Hippocampal formation (tissue), 2 donors: ENCODE measurements around the gene NREP.

Experiments used
- DNase-seq, 2 donors: peaks; one replicate each; lab custom pipeline; 2025; lab: John Stamatoyannopoulos, UW

Gene NREP

DNA sequence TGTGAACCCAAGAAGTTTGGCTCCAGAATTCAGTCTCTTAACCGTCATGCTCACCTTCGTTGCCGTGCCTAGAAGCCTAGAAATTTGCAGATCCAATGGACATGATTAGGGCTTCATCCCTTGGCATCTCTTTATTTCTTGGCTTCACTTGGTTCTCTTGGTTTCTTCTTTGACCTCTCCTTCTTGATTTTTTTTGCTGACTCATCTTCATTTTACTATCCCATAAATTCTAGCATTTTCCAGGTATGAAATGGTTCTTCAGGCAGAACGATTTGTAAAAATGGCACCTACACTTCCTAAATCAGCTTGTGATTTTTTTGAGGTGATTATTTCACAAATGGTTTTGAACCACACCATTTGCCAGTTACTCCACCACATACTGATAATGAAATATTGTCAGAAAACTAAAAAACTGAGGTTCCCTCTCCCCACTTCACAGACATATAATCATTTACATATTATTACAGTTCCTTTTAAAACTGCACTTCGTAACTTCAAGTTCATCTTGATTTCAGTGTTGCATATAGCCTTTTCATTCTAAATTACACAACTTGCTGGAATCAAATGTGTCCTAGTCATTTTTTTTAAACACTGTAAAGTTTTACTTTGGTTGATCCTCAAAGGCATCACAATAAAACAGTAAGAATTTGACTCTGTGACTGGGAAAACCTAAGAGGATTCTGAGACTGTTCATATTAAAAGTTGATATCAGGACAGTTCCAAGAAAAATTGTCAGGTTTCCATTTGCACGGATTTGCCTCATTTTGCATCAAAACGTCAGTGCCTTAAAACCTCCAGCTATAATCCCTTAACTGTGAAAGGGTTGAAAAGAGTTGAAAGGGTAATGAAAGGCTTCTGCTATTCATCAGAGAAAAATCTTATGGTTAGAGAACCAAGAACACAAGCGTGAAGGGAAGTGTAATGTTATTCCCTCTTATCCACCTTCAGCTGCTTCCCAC is 8.9 kb upstream of the NREP start:
- no peak for DNase-seq

DNA sequence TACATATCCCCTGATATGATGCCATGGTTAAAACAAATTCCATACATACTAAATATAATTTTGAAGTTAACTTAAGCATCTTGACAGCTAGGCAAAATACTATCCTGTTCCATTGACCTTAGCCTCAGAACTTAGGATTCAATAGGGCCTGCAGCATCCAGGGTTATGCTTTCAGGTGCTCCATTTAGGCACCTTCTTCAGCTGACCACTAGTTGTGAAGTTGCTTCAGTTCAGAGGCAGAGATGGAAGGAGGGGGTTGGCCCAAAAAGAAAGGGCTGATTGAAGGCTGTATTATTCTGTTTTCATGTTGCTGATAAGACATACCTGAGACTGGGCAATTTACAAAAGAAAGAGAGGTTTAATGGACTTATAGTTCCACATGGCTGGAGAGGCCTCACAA is 7.0 kb upstream of the NREP start:
- DNase-seq: no peak

DNA sequence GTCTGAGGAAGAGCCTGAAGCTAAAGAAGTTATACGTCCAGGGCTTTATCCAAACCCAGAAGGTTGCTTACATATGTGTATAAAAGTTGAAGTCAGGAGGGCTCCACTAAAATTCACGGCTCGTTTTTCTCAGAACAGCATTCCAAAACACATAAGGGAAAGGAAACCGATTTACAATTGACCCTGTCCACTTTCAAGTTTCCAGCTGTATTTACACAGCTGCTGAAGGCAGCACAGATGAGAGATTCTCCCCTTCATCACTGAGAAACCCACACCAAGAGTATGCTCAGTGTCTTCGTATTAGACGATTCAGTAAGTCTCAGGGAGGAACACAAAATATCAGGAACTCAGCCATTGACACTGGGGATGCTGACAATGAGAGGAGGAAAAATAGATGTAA is 5.9 kb upstream of the NREP start:
- no peak for DNase-seq

DNA sequence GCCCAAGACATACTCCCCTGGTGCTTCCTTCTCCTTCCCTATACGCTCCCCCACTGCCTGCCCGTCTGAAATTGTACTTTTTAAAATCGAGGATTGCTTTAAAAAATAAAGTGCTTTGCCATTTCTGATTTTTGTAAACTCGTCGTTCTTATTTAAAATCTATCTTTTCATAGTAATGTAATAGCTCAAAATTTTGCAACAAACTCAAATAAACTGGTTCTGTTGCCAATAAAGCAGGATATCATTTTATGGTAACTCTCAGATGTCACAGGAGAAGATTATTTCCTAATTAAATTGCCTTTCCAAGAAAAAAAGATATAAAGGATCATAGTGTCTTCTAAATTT is 1.3 kb upstream of the NREP start:
- DNase-seq: no peak

DNA sequence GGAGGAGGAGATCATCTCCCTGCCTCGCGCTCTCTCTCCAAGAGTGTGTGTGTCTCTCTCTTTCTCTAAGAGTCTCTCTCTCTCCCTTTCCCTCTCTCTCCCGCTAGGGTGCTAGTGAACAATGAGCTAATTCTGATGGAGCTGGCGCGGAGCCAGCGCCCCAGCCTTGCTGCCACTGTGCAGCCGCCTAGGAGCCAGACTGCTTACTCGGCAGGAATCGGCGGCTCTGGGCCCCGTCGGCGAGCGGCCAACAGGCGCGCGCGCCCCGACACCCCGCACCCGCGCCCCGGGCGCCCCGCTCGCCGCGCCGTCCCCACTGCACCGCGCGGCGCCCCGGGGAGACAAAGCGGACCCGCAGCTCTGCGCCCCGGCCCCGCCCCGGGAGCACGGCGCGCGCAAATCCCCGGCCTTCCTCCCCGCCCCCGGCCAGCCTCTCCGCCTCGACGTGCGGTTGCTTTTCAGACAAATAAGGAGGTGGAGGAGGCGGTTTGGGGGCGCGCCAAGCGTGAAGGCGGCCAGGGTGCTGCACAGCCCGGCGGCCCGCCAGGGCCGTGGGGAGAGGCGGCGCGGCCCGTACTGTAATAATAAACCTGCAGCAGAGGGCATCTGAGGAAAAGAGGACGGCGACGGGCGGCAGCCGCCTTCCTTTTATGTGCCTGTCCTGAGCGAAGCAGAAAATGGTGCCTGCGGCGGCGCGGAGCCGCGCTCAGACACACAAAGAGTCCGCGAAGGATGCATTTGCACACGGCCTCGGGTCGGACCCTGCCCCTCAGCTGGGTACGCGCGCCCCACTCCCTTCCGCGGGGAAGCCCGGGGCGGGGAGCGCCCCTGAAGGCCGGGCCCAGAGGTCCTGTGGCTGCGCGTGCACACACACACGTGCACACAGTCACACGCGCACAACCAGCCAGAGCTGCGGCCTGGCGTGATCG is 625 bp upstream of the NREP start:
- peak; percentile 84 to 92 for DNase-seq

DNA sequence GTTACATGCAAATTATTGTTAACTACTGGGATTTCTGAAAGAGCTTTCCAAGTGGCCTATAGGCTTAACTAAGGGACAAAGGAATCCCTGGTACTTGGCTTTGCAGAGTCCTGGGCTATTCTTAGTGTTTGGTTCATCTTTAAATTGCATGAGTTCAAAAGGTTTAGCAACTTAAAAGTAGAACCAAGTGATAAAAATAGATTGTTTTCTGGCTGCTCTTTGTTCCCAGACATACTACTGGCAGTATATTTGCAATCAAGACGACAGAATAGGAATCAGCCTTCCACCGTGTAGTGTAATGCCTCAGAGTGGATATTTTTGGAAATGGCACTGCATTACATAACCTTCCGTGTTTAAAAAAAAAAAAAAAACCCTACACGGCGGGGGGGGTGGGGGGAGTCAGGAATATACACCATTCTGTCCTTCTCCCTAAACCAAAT is 1.0 kb downstream of the NREP start:
- DNase-seq: peak in 1 of 2 donors; percentile 48

DNA sequence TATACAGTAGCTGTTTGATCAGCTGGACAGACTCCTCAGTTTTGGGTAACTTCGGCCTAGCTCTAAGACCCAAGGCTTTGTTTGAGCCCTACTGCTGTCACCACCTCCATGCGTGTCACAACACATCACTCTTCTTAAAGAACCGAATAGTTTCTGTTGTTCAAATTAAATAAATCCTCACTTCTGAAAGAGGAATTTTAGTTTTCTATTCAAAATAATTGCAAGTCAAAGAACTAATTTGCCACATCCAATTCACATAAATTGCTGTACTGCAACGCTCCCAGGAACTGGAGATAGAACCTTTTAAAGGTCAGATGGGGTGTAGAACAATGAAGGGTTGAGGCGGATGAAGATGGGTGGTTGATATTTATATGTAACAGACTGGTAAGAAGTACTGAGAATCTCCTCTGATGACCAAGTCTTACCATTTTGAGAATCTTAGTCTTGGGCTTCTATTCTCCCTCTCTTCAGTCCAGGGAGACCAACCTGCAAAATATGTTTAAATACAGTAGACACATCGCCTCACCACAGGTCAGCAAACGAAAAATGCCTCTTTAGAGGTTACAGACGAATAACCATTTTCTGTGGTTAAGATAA is 1.6 kb downstream of the NREP start:
- DNase-seq: no peak

DNA sequence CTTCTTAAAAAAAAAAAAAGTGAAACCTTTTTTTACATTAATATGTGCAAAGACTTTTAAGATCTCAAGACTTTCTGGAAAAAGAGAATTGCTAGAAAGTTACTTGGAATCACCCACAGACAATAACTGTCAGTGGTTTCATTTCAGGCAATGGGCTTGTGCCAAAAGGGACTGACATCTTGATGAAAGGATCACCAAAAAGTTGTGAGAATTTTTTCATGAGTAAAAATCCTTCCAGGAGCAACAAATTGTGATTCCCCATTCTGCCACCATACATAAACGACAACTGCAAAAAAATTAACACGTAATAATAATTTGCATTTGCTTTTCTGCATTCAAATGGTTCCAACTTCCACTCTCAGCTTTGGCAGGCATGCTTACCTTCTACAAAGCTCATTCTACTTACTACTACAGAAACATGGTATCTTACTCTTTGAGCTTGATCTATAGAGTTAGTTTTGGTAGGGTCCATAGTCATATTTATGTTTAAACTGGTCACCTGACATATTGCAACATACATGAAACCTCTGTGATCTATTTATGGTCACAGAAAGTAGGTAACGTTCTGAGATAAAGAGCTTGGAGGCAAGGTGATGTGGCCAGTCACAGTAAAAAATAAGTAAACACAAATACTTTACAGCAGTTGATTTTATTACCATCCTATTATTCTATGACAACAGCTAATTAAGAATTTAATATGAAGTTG is 3.0 kb downstream of the NREP start:
- DNase-seq: no peak

DNA sequence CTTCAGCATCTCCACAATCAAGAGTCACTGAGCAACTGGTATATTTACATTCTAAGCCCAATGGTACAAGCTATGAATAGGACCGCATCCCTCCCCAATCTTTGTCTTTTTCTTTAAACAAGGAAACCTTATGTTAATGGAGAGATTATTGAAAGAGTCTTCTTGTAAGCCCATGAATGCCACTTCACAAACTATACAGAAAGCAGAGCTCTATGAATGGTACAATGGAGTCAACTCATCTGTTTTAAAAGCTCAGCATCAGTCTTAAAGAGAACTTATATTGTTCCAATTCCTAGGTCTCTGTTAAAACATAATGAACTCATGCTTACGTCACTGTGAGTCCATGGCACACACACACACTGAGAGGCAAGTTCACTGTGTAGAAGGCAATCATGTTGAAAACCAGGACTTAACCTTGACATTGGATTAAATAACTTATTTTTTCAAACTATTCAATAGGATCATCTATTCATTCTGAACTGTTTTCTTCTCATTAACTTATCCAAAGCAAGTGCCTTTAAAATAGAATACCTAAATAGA is 4.5 kb downstream of the NREP start:
- DNase-seq: no peak

DNA sequence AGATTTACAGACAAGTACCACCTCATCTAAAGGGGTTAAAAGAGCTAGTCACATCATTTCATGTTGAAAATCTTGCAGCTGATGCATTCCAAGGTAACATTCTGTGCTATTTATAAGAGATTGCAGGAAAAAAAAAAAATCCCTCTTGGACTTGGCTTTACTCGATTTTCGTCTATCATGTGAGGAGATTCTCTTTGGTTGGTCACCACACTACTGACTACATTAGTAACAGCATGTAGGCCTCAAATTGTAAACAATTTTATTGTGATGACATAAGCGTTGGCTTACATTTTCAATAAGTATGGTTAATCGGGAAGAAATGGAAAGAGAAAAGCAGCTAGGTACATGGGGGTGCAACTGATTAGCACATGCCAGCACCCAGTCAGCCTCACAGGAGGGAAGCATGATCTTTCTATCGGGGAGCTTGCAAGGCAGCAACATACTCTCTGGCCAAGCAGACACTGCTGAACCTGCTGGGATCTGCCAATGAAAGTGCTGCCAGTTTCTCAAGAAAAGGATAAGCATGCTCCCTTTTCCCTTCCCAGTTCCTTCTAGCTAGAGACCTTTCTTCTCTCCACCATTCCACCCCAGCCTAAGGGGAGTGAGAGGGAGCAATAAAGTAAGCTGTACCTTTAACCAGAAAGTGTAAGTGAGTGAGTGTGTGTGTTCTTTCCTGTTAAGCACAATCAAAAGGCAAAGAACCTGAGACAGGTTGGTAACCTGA is 7.5 kb downstream of the NREP start:
- no peak for DNase-seq

DNA sequence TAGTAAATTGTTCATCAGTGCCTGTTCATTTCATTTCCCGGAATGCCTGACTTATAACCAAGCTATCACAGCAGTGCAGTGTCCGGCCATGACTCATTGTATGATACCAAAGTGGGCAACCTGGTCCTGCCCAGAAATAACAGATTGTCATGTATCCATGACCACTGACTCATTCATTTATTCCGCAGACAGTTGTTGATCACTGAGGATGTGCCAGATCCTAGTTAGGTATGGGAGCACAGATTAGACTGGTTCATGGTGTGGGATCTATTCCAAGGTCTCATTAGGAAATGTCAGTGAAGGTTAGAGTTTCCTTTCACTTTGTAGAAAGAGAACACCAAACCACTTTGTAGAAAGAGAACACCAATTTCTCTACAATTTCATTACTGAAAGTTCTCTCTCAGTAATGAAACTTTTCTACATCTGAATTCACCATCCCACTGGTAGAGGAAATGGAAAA is 8.7 kb downstream of the NREP start:
- no peak for DNase-seq

DNA sequence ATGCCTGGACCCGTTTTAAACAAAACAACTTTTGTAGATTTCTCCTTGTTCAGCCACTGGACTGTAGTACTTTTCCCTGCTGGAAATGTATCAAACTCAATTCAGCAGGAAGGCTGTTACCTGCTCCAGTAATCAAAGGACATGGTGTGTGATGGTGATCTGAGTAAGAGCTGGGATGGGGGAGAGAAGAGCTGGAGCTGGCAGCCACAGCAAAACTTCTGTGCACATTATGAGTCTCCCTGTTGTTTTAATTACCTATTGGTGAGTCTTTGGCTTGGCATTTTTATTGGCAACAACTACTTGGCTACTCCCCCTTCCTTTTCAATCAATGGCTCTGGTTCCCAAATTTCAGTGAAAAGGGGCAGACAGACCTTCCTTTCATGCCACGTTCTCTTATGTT is 9.7 kb downstream of the NREP start:
- no peak for DNase-seq

DNA sequence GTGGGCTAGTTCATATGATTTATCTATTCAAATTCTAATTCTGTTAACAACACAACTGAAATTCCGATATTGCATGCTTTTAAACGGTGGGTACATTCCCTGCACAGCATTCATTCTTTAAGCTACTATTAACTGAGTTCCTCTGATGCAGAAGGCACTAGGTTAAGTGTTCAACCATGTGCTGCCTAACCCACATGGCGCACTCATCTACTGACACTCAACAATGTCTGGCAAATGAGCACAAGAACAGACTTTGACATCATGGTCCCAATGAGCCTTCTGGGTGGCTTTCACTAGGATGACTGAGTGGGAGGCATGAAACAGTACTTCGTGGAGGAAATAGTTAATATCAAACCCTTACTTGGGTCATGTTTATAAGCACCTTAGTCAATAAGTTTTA is 10.2 kb downstream of the NREP start:
- DNase-seq: no peak

DNA sequence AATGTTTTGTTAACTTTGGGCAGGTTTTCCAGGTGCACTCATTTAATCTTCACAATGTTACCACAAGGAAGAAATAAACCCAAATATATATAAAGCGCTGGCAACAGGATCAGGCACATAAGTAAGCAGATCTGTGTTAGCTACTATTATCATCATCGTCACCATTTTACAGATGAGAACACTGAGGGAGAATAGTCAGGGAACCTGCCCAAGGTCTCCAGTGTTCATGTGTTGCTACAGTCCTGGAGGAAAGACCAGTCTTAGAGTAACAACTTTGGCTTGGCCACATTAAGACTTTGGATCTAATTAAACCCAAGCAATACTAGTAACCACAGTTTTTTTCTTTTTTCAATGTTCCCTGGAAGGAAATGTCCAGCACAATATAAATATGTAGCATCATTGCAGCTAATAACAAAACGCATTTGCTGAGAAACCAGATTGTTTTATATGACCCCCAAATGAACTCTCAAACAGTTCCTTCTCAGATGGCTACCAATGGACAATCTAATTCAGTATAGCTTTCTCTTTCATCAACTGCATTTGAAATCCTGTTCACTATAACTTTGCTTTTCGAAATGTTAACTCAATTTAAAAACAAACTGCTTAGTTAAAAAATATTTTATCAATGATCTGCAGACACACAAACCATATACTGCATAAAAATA is 11.8 kb downstream of the NREP start:
- no peak for DNase-seq

DNA sequence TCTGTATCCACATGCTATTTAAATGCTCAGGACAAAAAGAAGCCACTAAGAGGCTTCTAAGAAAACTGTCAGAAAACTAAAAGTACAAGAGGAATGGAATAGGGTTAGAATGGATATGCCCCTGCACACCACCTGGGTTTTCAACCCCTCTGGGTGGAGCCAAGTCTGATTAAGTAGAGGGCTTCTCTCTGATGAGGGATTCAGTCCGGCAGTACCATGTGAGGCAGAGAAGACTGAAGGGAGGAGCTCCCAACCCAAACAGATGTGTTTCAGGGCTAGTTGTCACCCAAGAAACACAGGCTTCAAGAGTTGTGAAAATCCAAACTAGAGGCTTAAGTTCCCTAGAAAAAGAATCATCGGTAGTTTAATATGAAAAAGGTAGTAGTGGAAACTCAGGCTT is 12.5 kb downstream of the NREP start:
- DNase-seq: no peak

DNA sequence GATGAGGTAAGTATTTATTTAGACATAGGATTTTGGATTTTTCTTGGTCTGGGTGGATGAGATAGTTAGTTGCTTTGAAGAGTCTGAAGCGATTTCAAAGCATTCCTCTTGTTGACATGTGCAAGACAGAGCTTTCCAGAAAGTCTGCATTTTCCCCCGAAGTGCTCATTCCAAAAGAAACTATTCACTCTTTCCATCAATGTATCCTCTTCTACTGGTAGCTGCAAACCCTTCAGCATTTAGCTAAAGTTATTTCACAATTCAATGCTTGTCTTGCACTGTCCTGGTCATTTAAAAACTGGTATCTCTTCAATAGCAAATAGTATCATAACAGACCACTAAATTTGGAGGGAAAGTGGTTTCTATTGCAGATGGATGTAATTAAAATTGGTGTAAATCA is 13.0 kb downstream of the NREP start:
- no peak for DNase-seq

DNA sequence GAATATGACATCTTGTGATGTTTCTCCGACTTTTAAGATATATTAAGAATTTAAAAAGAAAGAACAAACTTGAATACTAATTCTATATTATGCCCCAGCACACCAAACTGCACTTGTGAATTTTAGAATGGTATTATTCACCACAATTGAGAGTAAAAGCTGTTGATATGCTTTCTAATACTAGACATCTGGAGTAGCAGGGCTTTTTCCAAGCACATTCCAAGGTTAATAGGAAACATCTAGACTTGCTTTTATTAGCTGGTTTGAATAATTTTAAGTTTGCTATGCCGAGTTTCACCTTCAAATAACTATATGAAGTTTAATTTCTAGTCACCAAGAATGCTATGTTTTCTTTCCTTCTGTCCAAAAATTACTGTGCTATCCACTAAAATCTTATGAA is 13.5 kb downstream of the NREP start:
- DNase-seq: no peak

DNA sequence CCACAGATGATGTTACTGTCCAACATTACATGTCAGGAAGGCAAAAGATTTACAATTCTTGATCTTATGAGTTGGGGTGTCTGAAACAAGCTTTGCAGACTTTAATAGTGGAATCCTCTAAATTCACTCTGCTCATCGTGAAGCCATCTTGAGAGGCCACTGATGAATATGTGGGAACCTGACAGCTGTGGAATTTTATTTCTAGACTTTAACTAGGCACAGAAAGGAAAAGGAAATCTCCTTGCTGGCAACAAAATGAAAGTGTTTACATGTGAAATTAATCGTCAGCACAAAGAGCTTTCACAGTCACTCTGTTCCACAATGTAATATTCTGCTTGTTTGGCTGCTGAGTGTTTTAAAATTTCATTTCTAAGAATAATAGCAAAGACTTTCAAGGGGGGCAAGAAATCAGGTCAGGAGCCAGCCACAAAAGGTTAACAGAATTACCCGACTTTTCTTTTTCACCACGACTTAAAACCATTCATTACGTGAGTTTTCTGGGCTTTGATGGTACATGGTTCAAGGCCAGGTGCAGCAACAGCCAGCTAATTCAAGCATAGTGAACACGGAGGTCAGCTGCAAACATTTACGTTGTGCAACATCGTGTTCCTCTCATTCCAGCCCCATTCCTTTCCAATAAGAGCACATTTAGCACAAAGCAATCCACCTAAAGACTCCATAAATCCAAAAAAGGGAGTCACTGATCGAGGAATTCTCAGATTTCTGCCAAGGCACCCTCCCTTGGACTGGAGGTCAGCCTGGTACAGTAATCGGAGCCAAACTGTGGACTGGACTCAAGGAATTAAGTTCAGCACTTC is 14.6 kb downstream of the NREP start:
- DNase-seq: no peak

DNA sequence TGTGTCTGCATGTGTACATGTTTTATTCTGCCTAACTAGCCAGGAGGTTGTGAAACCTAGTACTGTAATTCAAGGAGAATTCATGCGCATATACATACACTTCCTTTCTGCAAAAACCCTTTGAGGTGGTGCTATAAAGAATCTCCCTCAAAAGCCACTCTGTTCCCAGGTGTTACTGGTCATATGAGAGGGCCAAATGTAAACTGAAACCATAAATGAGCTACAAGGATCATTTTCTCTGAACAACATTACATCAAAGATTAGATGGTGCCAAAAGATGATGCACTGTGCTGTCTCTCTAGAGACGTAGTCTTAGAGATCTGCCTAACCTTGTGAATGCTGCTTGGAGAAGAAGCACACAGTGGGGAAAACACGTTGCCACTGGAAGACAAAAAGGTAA is 15.7 kb downstream of the NREP start:
- no peak for DNase-seq
